Psoas muscle (tissue), 8 donors: ENCODE results near the gene GPR84. TPM values are rescaled to one million over a fixed set of nuclear protein-coding genes. Genes with fewer than 3 reads are reported as not detected.
"Not testable (repeated sequence)": the region's sequence is repeated elsewhere in the genome, so short reads cannot be mapped to it uniquely, and the experiment has no call there.

ENCODE experiments used
- ATAC-seq, 4 donors: fragments of 200-7000 bp; cut with Tn5 transposase; one replicate each; pipeline ENCODE4 v1.9.1; 2020; ENCODE audit warnings: moderate library complexity in 3 of 4, mild to moderate bottlenecking in 2 of 4
- DNase-seq, 2 donors: peaks; one replicate each; pipeline ENCODE4 v3.0.0-alpha.2; 2020
- H3K27ac ChIP-seq: fragments of 200-600 bp; one replicate; pipeline ENCODE4 v1.8.0; 2022
- H3K27me3 ChIP-seq, 3 donors: fragments of 200-600 bp in 1 of 3; one replicate each; pipeline versions ENCODE4 v1.6.1 to v1.8.0; 2013 to 2022; ENCODE audit warnings: low read length in 2 of 3, mild to moderate bottlenecking in 2 of 3, moderate library complexity in 1 of 3; ENCODE audit not compliant: insufficient read depth in 3 of 3
- H3K36me3 ChIP-seq, 2 donors: fragments of 200-600 bp in 1 of 2; one replicate each; pipeline versions ENCODE4 v1.6.1 to v1.8.0; 2013 to 2022; ENCODE audit warnings: low read depth in 1 of 2, mild to moderate bottlenecking in 1 of 2, moderate library complexity in 1 of 2; ENCODE audit not compliant: insufficient read depth in 1 of 2
- H3K4me1 ChIP-seq: fragments of 200-600 bp; one replicate; pipeline ENCODE4 v1.8.0; 2022
- H3K4me3 ChIP-seq: fragments of 200-600 bp; one replicate; pipeline ENCODE4 v1.8.0; 2022; ENCODE audit warnings: mild to moderate bottlenecking
- H3K9me3 ChIP-seq: fragments of 200-600 bp; one replicate; pipeline ENCODE4 v1.8.0; 2022
- WGBS, 3 donors: extraction: QIAGEN DNeasy Blood & Tissue Kit; methylation state at CpG; one replicate each; pipeline versions ENCODE4 v1.1.6 to v1.1.7; 2013; 5-methylcytosine and 5-hydroxymethylcytosine counted together
- intact Hi-C, 2 donors: fragments of 100-400 bp; cut with DNase I; formaldehyde crosslinking; loops; one replicate each; pipeline versions ENCODE4 v1.11.0 to v1.14.2; 2022
- polyA plus RNA-seq, 3 donors: library from polyadenylated mRNA; stranded (reverse); fragments of 200-250 nt; gene quantifications; one replicate each; pipeline ENCODE4 v1.2.3, GENCODE V29; 2013
- total RNA-seq, 4 donors: library from RNA; stranded (reverse); fragmentation: NEBNext Ultra II Directional in 2 of 4; extraction: Animal tissue kit (Norgen Biotek cat#: 25700) in 2 of 4; gene quantifications; one replicate each; pipeline versions ENCODE4 v1.2.1 to v1.2.4, GENCODE V29; 2021 to 2023
- TF ChIP-seq, protein P1 (sequence below): fragments of 200-600 bp; IDR thresholded peaks from one replicate; pipeline ENCODE4 v1.8.0; 2022; ENCODE audit warnings: antibody characterized with exemption
- donor health status: healthy with polysubstance abuse.
- donor health status: DM: no; HTN: no; CAD: no; lungs with moderate emphysema.
- donor health status: Bipolar disorder and iron deficiency.
- donor health status: healthy.
- donor health status: DM: yes; HTN: yes; CAD: no.
- donor health status: DM: no; HTN: no; CAD: no.
- donor health status: DM: no; HTN: no; CAD: no.
- donor health status: DM: yes; HTN: yes; CAD: no.

Gene GPR84
- total and polyA plus RNA-seq, 7 donors: 0.16 to 0.40 TPM; not detected in 5

DNA sequence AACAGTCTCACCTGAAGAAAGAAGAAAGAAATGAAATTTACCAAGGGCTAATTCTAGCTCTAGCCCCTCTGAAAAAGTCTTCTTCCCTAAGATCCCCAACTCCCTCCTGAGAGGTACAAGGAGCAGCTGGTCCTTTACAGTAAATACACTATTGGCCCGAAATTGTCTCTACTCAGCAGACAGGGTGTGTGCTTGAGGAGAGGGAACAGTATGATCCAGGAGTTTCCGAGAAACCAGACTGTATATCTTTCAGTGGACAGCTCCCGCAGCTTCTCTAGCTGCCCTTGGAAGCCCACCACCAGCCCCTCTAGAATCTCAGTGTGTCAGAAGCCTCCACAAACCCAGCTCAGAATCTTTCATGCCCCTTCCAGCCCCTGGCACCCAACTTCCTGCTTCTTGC lies 8.1 kb downstream of the GPR84 start:
- H3K4me3 ChIP-seq: no peak overlapping the region
- TF ChIP-seq, protein P1, sequence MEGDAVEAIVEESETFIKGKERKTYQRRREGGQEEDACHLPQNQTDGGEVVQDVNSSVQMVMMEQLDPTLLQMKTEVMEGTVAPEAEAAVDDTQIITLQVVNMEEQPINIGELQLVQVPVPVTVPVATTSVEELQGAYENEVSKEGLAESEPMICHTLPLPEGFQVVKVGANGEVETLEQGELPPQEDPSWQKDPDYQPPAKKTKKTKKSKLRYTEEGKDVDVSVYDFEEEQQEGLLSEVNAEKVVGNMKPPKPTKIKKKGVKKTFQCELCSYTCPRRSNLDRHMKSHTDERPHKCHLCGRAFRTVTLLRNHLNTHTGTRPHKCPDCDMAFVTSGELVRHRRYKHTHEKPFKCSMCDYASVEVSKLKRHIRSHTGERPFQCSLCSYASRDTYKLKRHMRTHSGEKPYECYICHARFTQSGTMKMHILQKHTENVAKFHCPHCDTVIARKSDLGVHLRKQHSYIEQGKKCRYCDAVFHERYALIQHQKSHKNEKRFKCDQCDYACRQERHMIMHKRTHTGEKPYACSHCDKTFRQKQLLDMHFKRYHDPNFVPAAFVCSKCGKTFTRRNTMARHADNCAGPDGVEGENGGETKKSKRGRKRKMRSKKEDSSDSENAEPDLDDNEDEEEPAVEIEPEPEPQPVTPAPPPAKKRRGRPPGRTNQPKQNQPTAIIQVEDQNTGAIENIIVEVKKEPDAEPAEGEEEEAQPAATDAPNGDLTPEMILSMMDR: no peak
- H3K4me1 ChIP-seq: peaks cover 24% of the 10 kb centered on the region
- H3K9me3 ChIP-seq: no peaks in the 10 kb centered on the region
- no peak for ATAC-seq
- H3K27me3 ChIP-seq: no peaks in the 10 kb centered on the region
- 63 to 90% (median 84%) methylated on average over 3 of the region's 3 CpGs for WGBS, 3 donors
- intact Hi-C loops: loop anchor here in 1 of 2 donors (5.0 kb wide), 1 partner anchor 369 kb away; the partner anchor contains the start of gene HOXC10
- H3K36me3 ChIP-seq: peaks cover 0 to 3% of the 10 kb centered on the region in 2 donors
- DNase-seq: no peak
- H3K27ac ChIP-seq: no peak overlapping the region

GRCh38 chr12:54355104-54355815 lies 9.0 kb downstream of the GPR84 start:
- intact Hi-C loops: loop anchor here in 1 of 2 donors (5.0 kb wide), 1 partner anchor 368 kb away; the partner anchor contains the start of gene HOXC10
- H3K4me1 ChIP-seq: peaks cover 24% of the 10 kb centered on the region
- TF ChIP-seq, protein P1: no peak

DNA sequence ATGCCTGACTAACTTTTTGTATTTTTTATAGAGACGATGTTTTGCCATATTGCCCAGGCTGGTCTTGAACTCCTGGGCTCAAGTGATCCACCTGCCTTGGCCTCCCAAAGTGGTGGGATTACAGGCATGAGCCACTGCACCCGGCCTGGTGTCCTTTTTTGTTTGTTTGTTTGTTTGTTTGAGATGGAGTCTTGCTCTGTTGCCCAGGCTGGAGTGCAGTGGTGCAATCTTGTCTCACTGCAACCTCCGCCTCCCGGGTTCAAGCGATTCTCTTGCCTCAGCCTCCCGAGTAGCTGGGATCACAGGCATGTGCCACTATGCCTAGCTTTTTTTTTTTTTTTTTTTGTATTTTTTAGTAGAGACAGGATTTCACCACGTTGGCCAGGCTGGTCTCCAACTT lies 10.0 kb downstream of the GPR84 start:
- intact Hi-C loops: not testable (repeated sequence)
- peaks cover 10 to 23% of the 10 kb centered on the region in 2 donors for H3K36me3 ChIP-seq
- WGBS, 3 donors: 88 to 91% (median 91%) methylated on average over 6 of the region's 7 CpGs

More at GRCh38 chr12:54355104-54355815, 9.0 kb downstream of the GPR84 start:
- 71 to 84% (median 78%) methylated on average over 6 of the region's 6 CpGs for WGBS, 3 donors
- Histone ChIP-seq H3K4me3 (no peak overlapping the region), H3K27ac (no peak overlapping the region), H3K36me3 (peaks cover 5 to 13% of the 10 kb centered on the region in 2 donors), H3K9me3 (no peaks in the 10 kb centered on the region), H3K27me3 (no peaks in the 10 kb centered on the region)
- DNase-seq: no peak
- no peak for ATAC-seq

GRCh38 chr12:54352891-54353874 lies 11.1 kb downstream of the GPR84 start:
- no peaks in the 10 kb centered on the region for H3K9me3 ChIP-seq
- TF ChIP-seq, protein P1: no peak
- no peak overlapping the region for H3K4me3 ChIP-seq
- WGBS, 3 donors: 51 to 57% (median 56%) methylated on average over 1 of the region's 1 CpG
- ATAC-seq (peak; percentile 43 to 63 (median 56)), DNase-seq (no peak)
- H3K27me3 ChIP-seq: no peaks in the 10 kb centered on the region
- peaks cover 12% of the 10 kb centered on the region for H3K4me1 ChIP-seq
- peak overlapping the region; percentile 41 for H3K27ac ChIP-seq
- intact Hi-C loops: no loop called here
- peaks cover 15 to 34% of the 10 kb centered on the region in 2 donors for H3K36me3 ChIP-seq

More for the DNA sequence above, 10.0 kb downstream of the GPR84 start:
- peaks cover 17% of the 10 kb centered on the region for H3K4me1 ChIP-seq
- DNase-seq, H3K9me3 ChIP-seq, ATAC-seq, H3K27ac ChIP-seq, H3K27me3 ChIP-seq, H3K4me3 ChIP-seq: not testable (repeated sequence)
